ENCODE measurements around the gene NPHP4. TPM values are rescaled to one million over a fixed set of nuclear protein-coding genes. Genes with fewer than 3 reads are reported as not detected.

The NPHP4 gene
- total RNA-seq, 1 experiment from 2014 or later = 20.0 TPM

DNA sequence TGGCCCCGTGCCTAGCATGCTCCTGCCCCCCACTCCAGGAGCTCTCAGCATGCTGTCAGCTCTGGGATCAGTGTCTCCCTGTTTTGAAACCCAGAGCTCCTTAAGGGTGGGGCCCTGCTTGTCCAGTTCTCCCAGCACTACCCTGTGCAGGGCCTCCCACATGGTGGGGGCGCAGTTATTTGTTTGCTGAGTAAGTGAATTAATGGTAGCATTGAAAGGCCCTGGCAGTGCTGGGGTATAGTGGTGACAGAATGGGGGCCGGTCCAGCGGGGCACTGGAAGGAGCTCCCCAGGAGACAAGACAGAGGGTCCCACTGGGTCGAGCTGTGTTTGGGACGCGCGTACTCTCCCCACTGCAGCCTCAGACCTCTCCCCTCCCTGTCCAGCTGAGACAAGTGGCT lies 99.9 kb downstream of the NPHP4 start:
- Histone ChIP-seq H3K27me3 (ENCODE audit: insufficient read depth, low read length) (no peaks in the 10 kb centered on the region), H3K4me2 (ENCODE audit: low read length) (no peak overlapping the region), H3K79me2 (ENCODE audit: insufficient read depth, low read length) (no peaks in the 10 kb centered on the region), H4K20me1 (ENCODE audit: insufficient read depth) (no peaks in the 10 kb centered on the region), H3K9me3 (ENCODE audit: control insufficient read depth in 1 of 2, insufficient read depth in 1 of 2, low read depth in 1 of 2, low read length in 2 of 2) (no peaks in the 10 kb centered on the region), H3K27ac (ENCODE audit: low read depth, low read length) (no peak overlapping the region), H3K4me3 (replicated peaks in 1 of 2; ENCODE audit: low read depth in 1 of 2, low read length in 2 of 2) (no peak overlapping the region), H3K4me1 (ENCODE audit: control insufficient read depth in 1 of 2, insufficient read depth in 2 of 2, low read length in 2 of 2) (no peaks in the 10 kb centered on the region), H2AFZ (ENCODE audit: low read depth, low read length, poor library complexity, severe bottlenecking) (no peak overlapping the region), H3K36me3 (ENCODE audit: control insufficient read depth in 1 of 2, insufficient read depth in 2 of 2, low read length in 2 of 2) (peaks cover 0 to 3% of the 10 kb centered on the region in 2 experiments; a peak in 1 of 4 replicates), H3K9ac (ENCODE audit: low read length) (no peak overlapping the region), H3K9me2 (ENCODE audit: insufficient read depth) (no peaks in the 10 kb centered on the region)
- ChIA-PET RAD21 (ENCODE audit: low non-redundant PET in 1 of 2, low total read pairs in 2 of 2, uncharacterized antibody in 2 of 2, unreplicated experiment in 2 of 2) (no interaction called here), CTCF (no interaction called here), POLR2A (no interaction called here)
- TF ChIP-seq, protein P1, sequence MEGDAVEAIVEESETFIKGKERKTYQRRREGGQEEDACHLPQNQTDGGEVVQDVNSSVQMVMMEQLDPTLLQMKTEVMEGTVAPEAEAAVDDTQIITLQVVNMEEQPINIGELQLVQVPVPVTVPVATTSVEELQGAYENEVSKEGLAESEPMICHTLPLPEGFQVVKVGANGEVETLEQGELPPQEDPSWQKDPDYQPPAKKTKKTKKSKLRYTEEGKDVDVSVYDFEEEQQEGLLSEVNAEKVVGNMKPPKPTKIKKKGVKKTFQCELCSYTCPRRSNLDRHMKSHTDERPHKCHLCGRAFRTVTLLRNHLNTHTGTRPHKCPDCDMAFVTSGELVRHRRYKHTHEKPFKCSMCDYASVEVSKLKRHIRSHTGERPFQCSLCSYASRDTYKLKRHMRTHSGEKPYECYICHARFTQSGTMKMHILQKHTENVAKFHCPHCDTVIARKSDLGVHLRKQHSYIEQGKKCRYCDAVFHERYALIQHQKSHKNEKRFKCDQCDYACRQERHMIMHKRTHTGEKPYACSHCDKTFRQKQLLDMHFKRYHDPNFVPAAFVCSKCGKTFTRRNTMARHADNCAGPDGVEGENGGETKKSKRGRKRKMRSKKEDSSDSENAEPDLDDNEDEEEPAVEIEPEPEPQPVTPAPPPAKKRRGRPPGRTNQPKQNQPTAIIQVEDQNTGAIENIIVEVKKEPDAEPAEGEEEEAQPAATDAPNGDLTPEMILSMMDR (IDR thresholded peaks at IDR 0.05 in 2 of 3, conservative IDR thresholded peaks at IDR 0.05 in 1 of 3; ENCODE audit: borderline replicate concordance in 1 of 3, insufficient read depth in 1 of 3, low read depth in 2 of 3, low read length in 2 of 3) = no peak
- TF ChIP-seq POLR2AphosphoS5 (IDR thresholded peaks at IDR 0.05; ENCODE audit: low read depth, low read length) (no peak), EZH2phosphoT487 (IDR thresholded peaks at IDR 0.05; ENCODE audit: borderline replicate concordance) (no peak), MAX (IDR thresholded peaks at IDR 0.05) (no peak), ELF1 (IDR thresholded peaks at IDR 0.05; ENCODE audit: borderline replicate concordance, low read depth) (no peak), ZBTB33 (IDR thresholded peaks at IDR 0.05; ENCODE audit: extremely low read depth, insufficient replicate concordance, low read length) (no peak), JUND (IDR thresholded peaks at IDR 0.05) (no peak)
- BruUV-seq (replicated peaks) = no TSS peak
- DNase-seq (ENCODE audit: low read depth, low spot score) (no peak), ATAC-seq (no peak)
- intact Hi-C loops (cut with micrococcal nuclease) = no loop called here
